Natural killer cell (primary cell): Measurements from ENCODE around the gene C11orf97. TPM values are rescaled to one million over a fixed set of nuclear protein-coding genes. Genes with fewer than 3 reads are reported as not detected.

Experiments used
- ATAC-seq, 3 donors: fragments of 150-1000 bp in 2 of 3; fragments of 200-7000 bp in 1 of 3; cut with Tn5 transposase; 1 replicate in 1 of 3; 2 replicates in 2 of 3; pipeline ENCODE4 v1.10.0; 2021; ENCODE audit warnings: mild to moderate bottlenecking in 2 of 3, moderate library complexity in 2 of 3
- DNase-seq, 2 donors: peaks; one replicate each; pipeline versions ENCODE4 v3.0.0 to v3.0.0-alpha.2; 2013 to 2021; ENCODE audit warnings: mixed read lengths in 1 of 2
- H3K27ac ChIP-seq: one replicate; pipeline ENCODE4 v1.5.1; 2013; ENCODE audit warnings: mild to moderate bottlenecking, low read length
- H3K27me3 ChIP-seq: one replicate; pipeline ENCODE4 v1.6.1; 2013; ENCODE audit warnings: low read length; ENCODE audit not compliant: control insufficient read depth, insufficient read depth
- H3K36me3 ChIP-seq: one replicate; pipeline ENCODE4 v1.6.1; 2013; ENCODE audit warnings: low read length; ENCODE audit not compliant: control insufficient read depth, insufficient read depth
- H3K4me1 ChIP-seq: one replicate; pipeline ENCODE4 v1.6.1; 2013; ENCODE audit warnings: low read length; ENCODE audit not compliant: control insufficient read depth, insufficient read depth
- H3K4me3 ChIP-seq: one replicate; pipeline ENCODE4 v1.5.1; 2013; ENCODE audit warnings: low read length
- H3K9me3 ChIP-seq: one replicate; pipeline ENCODE4 v1.6.1; 2013; ENCODE audit warnings: low read length; ENCODE audit not compliant: control insufficient read depth, insufficient read depth
- H3K27ac Mint-ChIP-seq, 2 donors: one replicate each; pipeline ENCODE4 v1.8.0; 2022; ENCODE audit warnings: mild to moderate bottlenecking in 2 of 2, mixed read lengths in 2 of 2, moderate library complexity in 1 of 2
- H3K27me3 Mint-ChIP-seq, 2 donors: one replicate each; pipeline ENCODE4 v1.8.0; 2022; ENCODE audit warnings: low read depth in 2 of 2, mixed read lengths in 2 of 2
- H3K36me3 Mint-ChIP-seq: one replicate; pipeline ENCODE4 v1.8.0; 2022; ENCODE audit warnings: mixed read lengths
- H3K4me1 Mint-ChIP-seq, 2 donors: one replicate each; pipeline ENCODE4 v1.8.0; 2022; ENCODE audit warnings: mixed read lengths in 2 of 2
- H3K4me3 Mint-ChIP-seq: one replicate; pipeline ENCODE4 v1.8.0; 2022; ENCODE audit warnings: mild to moderate bottlenecking, moderate library complexity, mixed read lengths
- H3K9me3 Mint-ChIP-seq, 2 donors: one replicate each; pipeline ENCODE4 v1.8.0; 2022; ENCODE audit warnings: mixed read lengths in 2 of 2
- WGBS: methylation state at CpG from one replicate; pipeline ENCODE4 v1.1.7; 2013; ENCODE audit warnings: missing lambda C conversion rate; ENCODE audit not compliant: insufficient coverage; 5-methylcytosine and 5-hydroxymethylcytosine counted together
- intact Hi-C: fragments of 100-400 bp; cut with micrococcal nuclease; formaldehyde crosslinking; loops from one replicate; pipeline ENCODE4 v1.14.2; 2022
- total RNA-seq, 4 donors: library from RNA; stranded (reverse); fragments of 120-200 nt in 1 of 4; gene quantifications; one replicate each; pipeline versions ENCODE4 v1.2.3 to v1.2.4, GENCODE V29; 2013 to 2022
- TF ChIP-seq, protein P1 (sequence below): fragments of 200-600 bp; IDR thresholded peaks from one replicate; pipeline ENCODE4 v1.8.0; 2022; ENCODE audit warnings: antibody characterized with exemption

Gene C11orf97
- total RNA-seq, 3 donors from 2014 or later (not counting 1 experiment from before 2014, with no cell fraction given), result not detected

DNA sequence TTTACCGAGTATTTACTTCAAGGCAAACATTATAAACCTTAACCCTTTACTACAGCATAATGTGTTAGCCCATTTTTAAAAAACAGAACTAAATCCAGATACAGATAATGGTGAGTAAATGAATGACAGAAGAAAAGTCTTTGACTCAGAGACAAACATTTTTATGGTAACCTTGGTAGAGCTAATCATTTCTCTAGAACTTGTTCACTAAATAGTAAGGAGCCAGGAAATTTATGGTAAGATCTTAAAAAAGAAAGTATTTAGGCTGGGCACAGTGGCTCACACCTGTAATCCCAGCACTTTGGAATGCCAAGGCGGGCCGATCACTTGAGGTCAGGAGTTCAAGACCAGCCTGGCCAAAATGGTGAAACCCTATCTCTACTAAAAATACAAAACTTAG lies 19.9 kb downstream of the C11orf97 start:
- Histone ChIP-seq H3K4me1 (no peaks in the 10 kb centered on the region), H3K27ac (no peak overlapping the region), H3K27me3 (peaks cover 4% of the 10 kb centered on the region), H3K9me3 (no peaks in the 10 kb centered on the region), H3K4me3 (no peak overlapping the region), H3K36me3 (no peaks in the 10 kb centered on the region)
- no peak for ATAC-seq
- intact Hi-C loops, result no loop called here
- no peak for DNase-seq
- Mint-ChIP-seq H3K4me3 (no peak overlapping the region), H3K4me1 (no peaks in the 10 kb centered on the region), H3K9me3 (no peaks in the 10 kb centered on the region), H3K27ac (no peak overlapping the region), H3K36me3 (no peaks in the 10 kb centered on the region), H3K27me3 (peaks cover 24 to 83% of the 10 kb centered on the region in 2 donors)
- TF ChIP-seq, protein P1, sequence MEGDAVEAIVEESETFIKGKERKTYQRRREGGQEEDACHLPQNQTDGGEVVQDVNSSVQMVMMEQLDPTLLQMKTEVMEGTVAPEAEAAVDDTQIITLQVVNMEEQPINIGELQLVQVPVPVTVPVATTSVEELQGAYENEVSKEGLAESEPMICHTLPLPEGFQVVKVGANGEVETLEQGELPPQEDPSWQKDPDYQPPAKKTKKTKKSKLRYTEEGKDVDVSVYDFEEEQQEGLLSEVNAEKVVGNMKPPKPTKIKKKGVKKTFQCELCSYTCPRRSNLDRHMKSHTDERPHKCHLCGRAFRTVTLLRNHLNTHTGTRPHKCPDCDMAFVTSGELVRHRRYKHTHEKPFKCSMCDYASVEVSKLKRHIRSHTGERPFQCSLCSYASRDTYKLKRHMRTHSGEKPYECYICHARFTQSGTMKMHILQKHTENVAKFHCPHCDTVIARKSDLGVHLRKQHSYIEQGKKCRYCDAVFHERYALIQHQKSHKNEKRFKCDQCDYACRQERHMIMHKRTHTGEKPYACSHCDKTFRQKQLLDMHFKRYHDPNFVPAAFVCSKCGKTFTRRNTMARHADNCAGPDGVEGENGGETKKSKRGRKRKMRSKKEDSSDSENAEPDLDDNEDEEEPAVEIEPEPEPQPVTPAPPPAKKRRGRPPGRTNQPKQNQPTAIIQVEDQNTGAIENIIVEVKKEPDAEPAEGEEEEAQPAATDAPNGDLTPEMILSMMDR, result no peak
- 95% methylated on average over 2 of the region's 3 CpGs for WGBS

DNA sequence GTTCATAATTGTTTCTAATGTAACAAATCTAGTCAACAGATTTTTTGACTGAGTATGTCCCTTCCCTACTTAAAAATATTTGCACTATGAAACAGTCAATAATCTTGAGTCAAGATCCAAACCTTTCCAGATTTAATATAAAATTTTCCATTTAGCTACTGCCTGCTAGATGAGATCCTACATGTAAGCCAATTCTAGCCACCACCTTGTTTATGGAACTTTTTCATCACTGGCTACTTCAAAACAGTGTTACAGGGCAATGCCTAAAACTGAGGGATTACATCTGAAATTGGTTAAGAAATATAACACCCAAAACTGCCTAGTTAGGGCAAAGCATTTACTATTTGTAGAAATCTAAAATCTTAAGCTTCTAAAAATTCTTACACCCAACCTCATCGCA lies 20.9 kb downstream of the C11orf97 start:
- intact Hi-C loops, result no loop called here
- H3K4me1 Mint-ChIP-seq, result no peaks in the 10 kb centered on the region
- no peaks in the 10 kb centered on the region for H3K9me3 Mint-ChIP-seq
- ATAC-seq, result no peak
- peaks cover 4% of the 10 kb centered on the region for H3K27me3 ChIP-seq
- no peaks in the 10 kb centered on the region for H3K36me3 ChIP-seq
- peaks cover 23 to 77% of the 10 kb centered on the region in 2 donors for H3K27me3 Mint-ChIP-seq
- DNase-seq, result no peak
- no peaks in the 10 kb centered on the region for H3K9me3 ChIP-seq
- H3K4me3 ChIP-seq, result no peak overlapping the region
- no peak overlapping the region for H3K27ac ChIP-seq
- H3K4me3 Mint-ChIP-seq, result no peak overlapping the region
- no peak overlapping the region for H3K27ac Mint-ChIP-seq
- H3K4me1 ChIP-seq, result no peaks in the 10 kb centered on the region
- WGBS, result no CpG with 5 or more reads among the region's 1 CpG
- H3K36me3 Mint-ChIP-seq, result no peaks in the 10 kb centered on the region
- TF ChIP-seq, protein P1, result no peak

DNA sequence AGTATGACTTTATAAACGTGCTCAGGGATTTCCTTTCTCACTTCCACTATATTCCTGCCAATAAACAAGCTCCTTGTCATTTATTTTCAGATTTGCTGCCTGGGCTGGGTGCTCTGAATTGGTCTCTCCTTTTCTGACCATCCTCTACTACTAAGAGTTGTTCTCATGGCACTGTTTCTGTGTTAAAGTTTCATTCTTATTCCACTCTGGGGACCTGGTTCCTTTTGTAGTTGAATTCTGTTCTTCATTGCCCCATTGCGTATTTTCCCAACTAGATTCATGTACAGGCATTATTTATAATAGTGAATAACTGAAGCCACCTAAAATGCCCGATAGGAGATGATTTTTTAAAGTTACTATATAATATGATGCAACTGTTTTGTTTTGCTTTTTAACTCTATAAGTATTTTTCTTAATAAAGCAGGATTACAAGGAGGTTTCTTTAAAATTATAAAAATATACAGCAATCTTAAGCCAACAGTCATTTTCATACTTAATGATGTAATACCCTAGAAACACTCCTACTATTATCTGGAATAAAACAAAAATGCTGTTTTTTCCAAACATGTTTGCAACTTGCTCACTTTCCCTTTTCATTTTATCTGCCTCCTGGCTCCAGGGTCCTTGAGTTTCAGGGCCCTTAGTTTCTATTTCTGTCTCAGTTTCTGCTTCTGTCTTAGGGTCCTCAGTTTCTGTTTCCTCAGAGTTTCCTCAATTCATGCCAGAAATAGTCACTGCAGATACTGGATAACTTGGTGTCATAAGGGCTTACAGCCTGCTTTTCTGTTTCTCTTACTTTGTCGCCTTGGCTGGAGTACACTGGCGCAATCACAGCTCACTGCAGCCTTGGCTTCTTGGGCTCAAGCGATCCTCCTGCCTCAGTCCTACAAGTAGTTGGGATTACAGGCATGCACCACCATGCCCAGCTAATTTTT lies 21.7 kb downstream of the C11orf97 start:
- H3K4me1 Mint-ChIP-seq, result no peaks in the 10 kb centered on the region
- H3K27me3 Mint-ChIP-seq, result peaks cover 22 to 70% of the 10 kb centered on the region in 2 donors
- Histone ChIP-seq H3K27ac (no peak overlapping the region), H3K9me3 (no peaks in the 10 kb centered on the region), H3K4me3 (no peak overlapping the region), H3K27me3 (peaks cover 4% of the 10 kb centered on the region), H3K4me1 (no peaks in the 10 kb centered on the region), H3K36me3 (no peaks in the 10 kb centered on the region)
- no peaks in the 10 kb centered on the region for H3K9me3 Mint-ChIP-seq
- no peak overlapping the region for H3K27ac Mint-ChIP-seq
- intact Hi-C loops, result no loop called here
- H3K36me3 Mint-ChIP-seq, result no peaks in the 10 kb centered on the region
- H3K4me3 Mint-ChIP-seq, result no peak overlapping the region
- no peak for ATAC-seq
- TF ChIP-seq, protein P1, result no peak
- 80% methylated on average over 4 of the region's 6 CpGs for WGBS
- no peak for DNase-seq
